Thyroid gland (tissue), 4 donors: Measurements from ENCODE around the gene METTL26. TPM values are rescaled to one million over a fixed set of nuclear protein-coding genes. Genes with fewer than 3 reads are reported as not detected.

Experiments used
- DNase-seq, 2 donors: peaks; one replicate each; pipeline ENCODE4 v3.0.0-alpha.2; 2019
- H3K27ac ChIP-seq, 3 donors: fragments of 200-600 bp; sonication (generic); 1 replicate in 2 of 3; 2 replicates in 1 of 3; pipeline ENCODE4 v1.5.1; 2016 to 2019; ENCODE audit warnings: mild to moderate bottlenecking in 1 of 3, moderate library complexity in 1 of 3
- H3K27me3 ChIP-seq: fragments of 200-600 bp; sonication (generic); one replicate; pipeline ENCODE4 v1.5.1; 2019
- H3K36me3 ChIP-seq, 2 donors: fragments of 200-600 bp; sonication (generic); one replicate each; pipeline ENCODE4 v1.5.1; 2016 to 2019
- H3K4me1 ChIP-seq, 2 donors: fragments of 200-600 bp; sonication (generic); one replicate each; pipeline ENCODE4 v1.5.1; 2017 to 2019
- H3K4me3 ChIP-seq, 3 donors: fragments of 200-600 bp; sonication (generic); replicated peaks in 1 of 3; 1 replicate in 2 of 3; 2 replicates in 1 of 3; pipeline ENCODE4 v1.5.1; 2016; ENCODE audit warnings: mild to moderate bottlenecking in 1 of 3
- H3K9me3 ChIP-seq: fragments of 200-600 bp; sonication (generic); one replicate; pipeline ENCODE4 v1.5.1; 2017
- POLR2A ChIP-seq, 2 donors: fragments of 450-650 bp; IDR thresholded peaks; one replicate each; pipeline ENCODE4 v1.6.1; 2017; ENCODE audit warnings: antibody characterized with exemption in 2 of 2, mild to moderate bottlenecking in 2 of 2, moderate library complexity in 1 of 2
- WGBS, 2 donors: methylation state at CpG; one replicate each; pipeline ENCODE4 v1.1.5; 2017; 5-methylcytosine and 5-hydroxymethylcytosine counted together
- intact Hi-C: fragments of 100-400 bp; cut with DNase I; formaldehyde crosslinking; loops from one replicate; pipeline ENCODE4 v1.15.1; 2023
- total RNA-seq, 4 donors: library from RNA; depleted of rRNA; stranded (reverse); fragments of >200 nt; gene quantifications; one replicate each; pipeline ENCODE4 v1.2.3, GENCODE V29; 2016
- TF ChIP-seq, protein P1 (sequence below), 6 experiments: fragments of 200-600 bp in 3 of 6; fragments of 450-650 bp in 3 of 6; sonication (generic) in 3 of 6; IDR thresholded peaks; one replicate each; pipeline ENCODE4 v1.5.1; 2016 to 2019; ENCODE audit warnings: antibody characterized with exemption in 6 of 6, mild to moderate bottlenecking in 2 of 6, inconsistent platforms in 1 of 6, moderate library complexity in 1 of 6

METTL26 gene
- total RNA-seq, 4 donors from 2014 or later: 54.2 to 180 (median 115) TPM

DNA sequence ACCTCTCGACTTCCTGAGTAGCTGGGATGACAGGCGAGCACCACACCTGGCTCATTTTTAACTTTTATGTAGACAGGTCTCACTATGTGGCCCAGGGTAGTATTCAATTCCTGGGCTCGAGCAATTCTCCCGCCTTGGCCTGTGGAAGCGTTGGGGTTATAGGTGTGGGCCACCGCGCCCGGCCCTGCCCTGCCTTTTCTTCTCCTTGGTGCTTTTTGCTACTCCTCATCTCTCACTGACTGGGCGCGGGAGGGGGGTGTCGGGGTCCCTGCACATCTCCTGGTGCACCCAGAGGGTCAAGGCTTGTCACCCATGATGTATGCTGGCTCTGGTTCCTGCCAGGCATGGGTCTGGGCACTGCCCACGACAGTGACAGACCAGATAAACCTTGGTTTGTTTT lies 8.5 kb upstream of the METTL26 start:
- Histone ChIP-seq H3K9me3 (no peaks in the 10 kb centered on the region), H3K4me3 (no peak overlapping the region), H3K27me3 (no peaks in the 10 kb centered on the region), H3K4me1 (peaks cover 51 to 68% of the 10 kb centered on the region in 2 donors), H3K27ac (no peak overlapping the region), H3K36me3 (no peaks in the 10 kb centered on the region)
- WGBS, 2 donors: 93 to 98% methylated on average over 12 of the region's 12 CpGs
- intact Hi-C loops: no loop called here
- no peak for DNase-seq
- no peak for TF ChIP-seq POLR2A (IDR thresholded peaks at IDR 0.05)
- TF ChIP-seq, protein P1, sequence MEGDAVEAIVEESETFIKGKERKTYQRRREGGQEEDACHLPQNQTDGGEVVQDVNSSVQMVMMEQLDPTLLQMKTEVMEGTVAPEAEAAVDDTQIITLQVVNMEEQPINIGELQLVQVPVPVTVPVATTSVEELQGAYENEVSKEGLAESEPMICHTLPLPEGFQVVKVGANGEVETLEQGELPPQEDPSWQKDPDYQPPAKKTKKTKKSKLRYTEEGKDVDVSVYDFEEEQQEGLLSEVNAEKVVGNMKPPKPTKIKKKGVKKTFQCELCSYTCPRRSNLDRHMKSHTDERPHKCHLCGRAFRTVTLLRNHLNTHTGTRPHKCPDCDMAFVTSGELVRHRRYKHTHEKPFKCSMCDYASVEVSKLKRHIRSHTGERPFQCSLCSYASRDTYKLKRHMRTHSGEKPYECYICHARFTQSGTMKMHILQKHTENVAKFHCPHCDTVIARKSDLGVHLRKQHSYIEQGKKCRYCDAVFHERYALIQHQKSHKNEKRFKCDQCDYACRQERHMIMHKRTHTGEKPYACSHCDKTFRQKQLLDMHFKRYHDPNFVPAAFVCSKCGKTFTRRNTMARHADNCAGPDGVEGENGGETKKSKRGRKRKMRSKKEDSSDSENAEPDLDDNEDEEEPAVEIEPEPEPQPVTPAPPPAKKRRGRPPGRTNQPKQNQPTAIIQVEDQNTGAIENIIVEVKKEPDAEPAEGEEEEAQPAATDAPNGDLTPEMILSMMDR (IDR thresholded peaks at IDR 0.05): no peak

DNA sequence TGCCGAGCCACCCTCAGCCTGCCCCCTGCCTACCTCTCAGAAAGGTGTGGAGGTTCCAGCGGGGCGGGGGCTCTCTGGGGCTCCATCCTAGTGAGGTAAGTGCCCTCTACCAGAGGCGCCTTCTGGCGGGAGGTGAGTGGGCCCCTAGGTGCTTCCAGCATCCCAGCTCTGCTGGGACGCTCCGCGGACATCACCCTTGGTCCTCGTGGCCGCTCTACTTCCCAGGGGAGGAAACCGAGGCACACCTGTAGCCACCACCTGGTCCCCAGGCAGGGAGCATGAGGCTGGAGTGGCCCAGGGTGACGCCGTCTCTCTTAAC lies 6.9 kb upstream of the METTL26 start:
- Histone ChIP-seq H3K27me3 (no peaks in the 10 kb centered on the region), H3K4me3 (peak overlapping the region in 2 of 3 donors; percentile 64 to 93), H3K4me1 (peaks cover 43 to 63% of the 10 kb centered on the region in 2 donors), H3K9me3 (no peaks in the 10 kb centered on the region), H3K27ac (peak overlapping the region; percentile 25 to 86 (median 54)), H3K36me3 (no peaks in the 10 kb centered on the region)
- intact Hi-C loops: no loop called here
- no peak for TF ChIP-seq POLR2A (IDR thresholded peaks at IDR 0.05)
- TF ChIP-seq, protein P1 (IDR thresholded peaks at IDR 0.05): no peak
- no peak for DNase-seq
- 71 to 84% methylated on average over 3 to 8 of the region's 13 CpGs for WGBS, 2 donors

DNA sequence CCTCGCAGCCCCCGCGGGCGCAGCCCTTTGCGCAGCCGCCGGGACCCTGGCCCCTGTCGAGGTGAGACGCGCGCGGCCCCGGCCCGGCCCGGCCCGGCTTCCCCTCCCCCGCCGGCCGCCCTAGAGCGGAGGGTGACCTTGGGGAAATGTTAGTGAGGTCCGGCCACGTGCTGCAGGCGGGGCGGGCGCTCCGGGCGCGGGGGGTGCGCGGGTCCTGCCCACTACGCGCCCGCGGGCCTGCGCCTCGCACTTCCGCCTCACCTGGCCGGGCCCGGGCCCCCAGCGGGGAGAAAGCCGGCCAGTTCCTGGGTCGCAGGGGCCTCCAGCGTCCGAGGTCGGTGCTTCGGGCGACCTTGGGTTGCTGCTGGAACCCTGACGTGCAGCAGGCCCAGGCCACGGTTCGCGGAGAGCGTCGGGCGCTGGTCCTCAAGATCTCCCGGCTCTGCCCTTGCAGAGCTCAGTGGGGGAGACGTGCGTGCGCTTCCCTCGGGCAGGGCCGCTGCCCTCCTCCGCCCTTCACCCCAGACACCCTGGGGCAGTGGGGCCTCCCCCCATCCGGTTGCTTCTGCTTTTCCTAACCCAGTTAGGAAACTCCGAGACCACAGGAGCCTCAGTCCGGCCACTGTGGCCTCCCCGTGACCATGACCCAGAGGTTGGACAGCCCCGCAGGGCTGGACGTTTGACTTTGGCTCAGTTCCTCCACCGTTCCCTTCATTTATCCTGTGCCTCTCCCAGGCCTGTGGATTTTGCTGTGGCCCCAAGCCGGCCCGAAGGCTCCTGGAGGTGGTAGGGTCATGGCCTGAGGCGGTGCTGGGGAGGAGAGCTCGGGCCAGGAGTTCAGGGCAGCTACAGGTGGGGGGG lies 6.3 kb upstream of the METTL26 start:
- Histone ChIP-seq H3K4me1 (peaks cover 43 to 63% of the 10 kb centered on the region in 2 donors), H3K36me3 (no peaks in the 10 kb centered on the region), H3K27ac (peak overlapping the region; percentile 71 to 86 (median 83)), H3K27me3 (no peaks in the 10 kb centered on the region), H3K9me3 (no peaks in the 10 kb centered on the region), H3K4me3 (peak overlapping the region; percentile 31 to 93 (median 64))
- intact Hi-C loops: no loop called here
- peak; percentile 79 to 82 for DNase-seq
- 15 to 59% methylated on average over 11 to 18 of the region's 72 CpGs for WGBS, 2 donors
- no peak for TF ChIP-seq POLR2A (IDR thresholded peaks at IDR 0.05)
- TF ChIP-seq, protein P1 (IDR thresholded peaks at IDR 0.05): no peak

DNA sequence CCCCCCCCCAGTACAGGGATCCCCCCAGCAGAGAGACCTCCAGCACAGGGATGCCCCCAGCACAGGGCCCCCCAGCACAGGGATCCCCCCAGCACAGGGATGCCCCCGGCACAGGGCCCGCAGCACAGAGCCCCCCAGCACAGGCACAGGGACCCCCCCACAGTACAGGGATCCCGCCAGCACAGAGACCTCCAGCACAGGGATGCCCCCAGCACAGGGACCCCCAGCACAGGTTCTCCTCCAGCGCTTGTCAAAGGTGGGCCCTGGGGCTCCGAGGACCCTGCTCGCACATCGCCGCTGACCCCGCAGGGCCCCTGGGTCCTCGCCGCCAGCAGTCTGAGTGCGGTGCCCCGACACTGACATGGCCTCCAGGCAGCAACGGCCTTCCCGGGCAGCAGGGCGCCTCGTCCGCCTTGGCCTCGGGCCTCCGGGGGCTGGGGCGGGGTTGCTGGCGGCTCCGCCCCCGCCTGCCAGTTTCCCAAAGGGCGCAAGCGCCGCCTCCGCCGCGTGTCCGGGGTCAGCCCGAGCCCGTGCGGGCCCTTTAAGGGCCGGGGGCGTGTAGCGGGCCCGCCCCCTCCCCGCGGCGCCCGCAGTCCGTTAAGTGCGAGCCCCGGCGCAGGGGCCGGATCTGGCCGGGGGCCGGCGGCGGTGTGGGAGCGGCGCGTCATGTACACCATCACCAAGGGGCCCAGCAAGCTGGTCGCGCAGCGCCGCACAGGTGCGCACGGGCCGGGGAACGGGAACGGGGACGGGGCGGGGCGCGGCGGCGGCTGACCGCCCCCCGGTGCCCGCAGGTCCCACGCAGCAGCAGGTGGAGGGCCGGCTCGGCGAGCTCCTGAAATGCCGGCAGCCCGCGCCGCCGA lies 5.5 kb upstream of the METTL26 start, which contains the start of gene MCRIP2:
TSS of gene MCRIP2 (plus strand) at position 503 of the 863 bp plus-strand sequence. CDS start at position 667, 164 bp downstream.
- peak; percentile 91 for DNase-seq
- intact Hi-C loops: no loop called here
- H3K36me3 ChIP-seq: no peaks in the 10 kb centered on the region
- peak; percentile 2 to 73 for TF ChIP-seq POLR2A (IDR thresholded peaks at IDR 0.05)
- TF ChIP-seq, protein P1 (IDR thresholded peaks at IDR 0.05): no peak
- H3K4me1 ChIP-seq: peaks cover 36 to 57% of the 10 kb centered on the region in 2 donors
- peak within 1 kb of the TSS; percentile 71 to 86 (median 83) for H3K27ac ChIP-seq
- no CpG with 5 or more reads among the region's 81 CpGs for WGBS, 2 donors
- H3K4me3 ChIP-seq: peak within 1 kb of the TSS; percentile 31 to 93 (median 64)
- no peaks in the 10 kb centered on the region for H3K9me3 ChIP-seq
- no peaks in the 10 kb centered on the region for H3K27me3 ChIP-seq
